ENCODE measurements around the gene HEXB. TPM values are rescaled to one million over a fixed set of nuclear protein-coding genes. Genes with fewer than 3 reads are reported as not detected.
A peak's percentile ranks its signal among the peaks of the same experiment; 100 is the strongest.

Gene HEXB
- total RNA-seq, 1 experiment from 2014 or later = 60.9 TPM

GRCh38 chr5:74640450-74640953 is 44.5 kb upstream of the HEXB start, which contains the start of gene ENC1:
Gene ENC1, minus strand, starts transcription at chr5:74640728. Its CDS starts 4,243 bp downstream, at chr5:74636485.
- peak within 1 kb of the TSS; percentile 87 for H3K4me3 Mint-ChIP-seq
- peaks cover 38% of the 10 kb centered on the region for H3K4me1 Mint-ChIP-seq
- H3K27ac Mint-ChIP-seq = peak within 1 kb of the TSS; percentile 64; the same call in 1 of the 2 replicates
- DNase-seq (ENCODE audit: low spot score) (peak; percentile 89), ATAC-seq (peak; percentile 82)
- peaks cover 7% of the 10 kb centered on the region for H3K36me3 Mint-ChIP-seq
- CTCF ChIA-PET = interaction anchor here (0.6 to 3.8 kb wide), 21 partner anchors 9 to 656 kb away, joined by 3 to 22 read pairs (median 4); no protein-coding TSS in a partner anchor
- H3K9me3 Mint-ChIP-seq = no peaks in the 10 kb centered on the region
- peaks cover 34% of the 10 kb centered on the region for H3K27me3 Mint-ChIP-seq (ENCODE audit: low read depth)
- POLR2A ChIA-PET = interaction anchor here (0.5 to 1.7 kb wide), 12 partner anchors 9 to 1686 kb away, joined by 3 to 8 read pairs (median 3); no protein-coding TSS in a partner anchor
- TF ChIP-seq SMAD3 (CRISPR knock-in tag; IDR thresholded peaks at IDR 0.05; ENCODE audit: borderline replicate concordance) (no peak), ESRRA (CRISPR knock-in tag; IDR thresholded peaks at IDR 0.05; ENCODE audit: borderline replicate concordance) (peak; percentile 69; the same call in 1 of the 2 replicates), HMGXB4 (CRISPR knock-in tag; IDR thresholded peaks at IDR 0.05) (peak; percentile 97), MLX (CRISPR knock-in tag; IDR thresholded peaks at IDR 0.05) (no peak), ETV6 (CRISPR knock-in tag; IDR thresholded peaks at IDR 0.05) (peak; percentile 96), ZBTB43 (CRISPR knock-in tag; IDR thresholded peaks at IDR 0.05) (0 out of 2 replicates have a peak, but pooled peaks have one; percentile 7), TCF7 (CRISPR knock-in tag; IDR thresholded peaks at IDR 0.05; ENCODE audit: low read depth) (no peak), NR3C1 (CRISPR knock-in tag; conservative IDR thresholded peaks at IDR 0.05; ENCODE audit: low read depth) (peak; percentile 92; the same call in 1 of the 2 replicates), JAZF1 (CRISPR knock-in tag; IDR thresholded peaks at IDR 0.05) (no peak), ERG (CRISPR knock-in tag; IDR thresholded peaks at IDR 0.05) (no peak), RORB (CRISPR knock-in tag; IDR thresholded peaks at IDR 0.05) (0 out of 2 replicates have a peak, but pooled peaks have one; percentile 23), E2F1 (CRISPR knock-in tag; IDR thresholded peaks at IDR 0.05) (no peak), AFF4 (CRISPR knock-in tag; IDR thresholded peaks at IDR 0.05; ENCODE audit: borderline replicate concordance) (no peak), ZNF425 (CRISPR knock-in tag; conservative IDR thresholded peaks at IDR 0.05) (no peak), USF2 (CRISPR knock-in tag; IDR thresholded peaks at IDR 0.05) (no peak), CTCF (IDR thresholded peaks at IDR 0.05) (no peak), AR (CRISPR knock-in tag; IDR thresholded peaks at IDR 0.05) (no peak)
